HuH-7 (cell line): ENCODE measurements around the gene AIRE.
"Not testable (repeated sequence)": the region's sequence is repeated elsewhere in the genome, so short reads cannot be mapped to it uniquely, and the experiment has no call there.

Experiments
- DNase-seq: peaks from one replicate; pipeline ENCODE4 v3.0.0; 2011; ENCODE audit warnings: low spot score

Gene AIRE

GRCh38 chr21:44267655-44268142 lies 18.0 kb upstream of the AIRE start:
- no peak for DNase-seq

- no peak for DNase-seq
These were observed 16.6 kb upstream of the AIRE start for GRCh38 chr21:44269090-44269489.

GRCh38 chr21:44271558-44272283 lies 14.0 kb upstream of the AIRE start:
- DNase-seq: no peak

GRCh38 chr21:44272284-44272858 lies 13.3 kb upstream of the AIRE start:
- DNase-seq: no peak

- no peak for DNase-seq
These were observed 12.6 kb upstream of the AIRE start for GRCh38 chr21:44273046-44273445.

- no peak for DNase-seq
These were observed 10.6 kb upstream of the AIRE start for GRCh38 chr21:44275041-44275440.

GRCh38 chr21:44279354-44280260 lies 6.1 kb upstream of the AIRE start:
- DNase-seq: no peak

GRCh38 chr21:44281801-44282200 lies 3.9 kb upstream of the AIRE start:
- no peak for DNase-seq

- DNase-seq: no peak
These were observed 3.3 kb upstream of the AIRE start for GRCh38 chr21:44282370-44282769.

- DNase-seq: not testable (repeated sequence)
These were observed 2.4 kb upstream of the AIRE start for GRCh38 chr21:44283211-44283785.

- no peak for DNase-seq
These were observed 1.7 kb upstream of the AIRE start for GRCh38 chr21:44283948-44284347.

- DNase-seq: no peak
These were observed 525 bp downstream of the AIRE start for GRCh38 chr21:44286086-44286715.

GRCh38 chr21:44286716-44287632 lies 1.3 kb downstream of the AIRE start:
- no peak for DNase-seq

GRCh38 chr21:44288251-44289110 lies 2.8 kb downstream of the AIRE start:
- DNase-seq: no peak

- DNase-seq: no peak
These were observed 3.8 kb downstream of the AIRE start for GRCh38 chr21:44289381-44290010.

GRCh38 chr21:44290327-44291077 lies 4.8 kb downstream of the AIRE start:
- no peak for DNase-seq

GRCh38 chr21:44291078-44291935 lies 5.6 kb downstream of the AIRE start:
- no peak for DNase-seq
